Stimulated activated naive B cell treated with anti-CD40 and anti-IgM and Interleukin-4, amounts not matched to agents 10 μg/mL and 1 μg/mL and 100 μg/mL, for 72 hours (primary cell): Measurements from ENCODE around the gene RUBCNL.
A peak's percentile ranks its signal among the peaks of the same experiment; 100 is the strongest.
"Not testable (repeated sequence)": the region's sequence is repeated elsewhere in the genome, so short reads cannot be mapped to it uniquely, and the experiment has no call there.

Source experiments
- ATAC-seq, 2 donors: fragments of 150-1000 bp; cut with Tn5 transposase; replicated peaks; 2 replicates each; pipeline ENCODE4 v1.10.0; 2021; ENCODE audit warnings: moderate library complexity in 1 of 2
- DNase-seq: peaks from one replicate; pipeline ENCODE4 v3.0.0; 2021
- H3K27ac Mint-ChIP-seq: one replicate; pipeline ENCODE4 v1.8.0; 2022; ENCODE audit warnings: mild to moderate bottlenecking, mixed read lengths
- H3K27me3 Mint-ChIP-seq, 2 donors: one replicate each; pipeline ENCODE4 v1.8.0; 2022; ENCODE audit warnings: mixed read lengths in 2 of 2
- H3K36me3 Mint-ChIP-seq, 2 donors: one replicate each; pipeline ENCODE4 v1.8.0; 2022; ENCODE audit warnings: mixed read lengths in 2 of 2, mild to moderate bottlenecking in 1 of 2
- H3K4me1 Mint-ChIP-seq, 2 donors: one replicate each; pipeline ENCODE4 v1.8.0; 2022; ENCODE audit warnings: mixed read lengths in 2 of 2, mild to moderate bottlenecking in 1 of 2
- H3K4me3 Mint-ChIP-seq, 2 donors: one replicate each; pipeline ENCODE4 v1.8.0; 2022; ENCODE audit warnings: mild to moderate bottlenecking in 2 of 2, mixed read lengths in 2 of 2, moderate library complexity in 1 of 2
- H3K9me3 Mint-ChIP-seq, 2 donors: one replicate each; pipeline ENCODE4 v1.8.0; 2022; ENCODE audit warnings: mixed read lengths in 2 of 2, mild to moderate bottlenecking in 1 of 2

RUBCNL gene

GRCh38 chr13:46385946-46386345 lies 1.1 kb downstream of the RUBCNL start:
- Mint-ChIP-seq H3K4me1 (peaks cover 38 to 63% of the 10 kb centered on the region in 2 donors), H3K9me3 (peaks cover 2 to 4% of the 10 kb centered on the region in 2 donors), H3K27ac (peak overlapping the region; percentile 94), H3K4me3 (peak overlapping the region; percentile 95 to 96), H3K36me3 (peaks cover 32 to 35% of the 10 kb centered on the region in 2 donors), H3K27me3 (no peaks in the 10 kb centered on the region)
- ATAC-seq, result no peak
- DNase-seq, result no peak

GRCh38 chr13:46383383-46383782 lies 3.7 kb downstream of the RUBCNL start:
- peaks cover 30 to 56% of the 10 kb centered on the region in 2 donors for H3K4me1 Mint-ChIP-seq
- peaks cover 2 to 4% of the 10 kb centered on the region in 2 donors for H3K9me3 Mint-ChIP-seq
- ATAC-seq (peak; percentile 20 to 38), DNase-seq (no peak)
- peak overlapping the region; percentile 71 to 79 for H3K4me3 Mint-ChIP-seq
- H3K27ac Mint-ChIP-seq, result peak overlapping the region; percentile 79
- H3K36me3 Mint-ChIP-seq, result peaks cover 34 to 37% of the 10 kb centered on the region in 2 donors
- H3K27me3 Mint-ChIP-seq, result no peaks in the 10 kb centered on the region

GRCh38 chr13:46382224-46382623 lies 4.8 kb downstream of the RUBCNL start:
- peaks cover 34 to 56% of the 10 kb centered on the region in 2 donors for H3K4me1 Mint-ChIP-seq
- H3K4me3 Mint-ChIP-seq, result peak overlapping the region; percentile 3 to 18
- H3K27me3 Mint-ChIP-seq, result no peaks in the 10 kb centered on the region
- DNase-seq, result no peak
- H3K36me3 Mint-ChIP-seq, result peaks cover 36 to 44% of the 10 kb centered on the region in 2 donors
- peak overlapping the region; percentile 4 for H3K27ac Mint-ChIP-seq
- peak; percentile 35 to 38 for ATAC-seq
- H3K9me3 Mint-ChIP-seq, result peaks cover 2 to 4% of the 10 kb centered on the region in 2 donors

GRCh38 chr13:46380242-46380641 lies 6.8 kb downstream of the RUBCNL start:
- Mint-ChIP-seq H3K27me3 (no peaks in the 10 kb centered on the region), H3K4me3 (peak overlapping the region; percentile 67 to 68), H3K36me3 (peaks cover 36 to 48% of the 10 kb centered on the region in 2 donors), H3K9me3 (peaks cover 2 to 7% of the 10 kb centered on the region in 2 donors), H3K27ac (peak overlapping the region; percentile 92), H3K4me1 (peaks cover 43 to 75% of the 10 kb centered on the region in 2 donors)
- ATAC-seq (peak; percentile 50 to 53), DNase-seq (no peak)

- Mint-ChIP-seq H3K27ac (peak overlapping the region; percentile 92), H3K36me3 (peaks cover 38 to 50% of the 10 kb centered on the region in 2 donors), H3K4me1 (peaks cover 47 to 81% of the 10 kb centered on the region in 2 donors), H3K27me3 (no peaks in the 10 kb centered on the region), H3K4me3 (peak overlapping the region; percentile 67 to 68), H3K9me3 (peaks cover 5 to 7% of the 10 kb centered on the region in 2 donors)
- ATAC-seq (no peak), DNase-seq (no peak)
These were observed 7.4 kb downstream of the RUBCNL start for GRCh38 chr13:46379611-46380010.

GRCh38 chr13:46378411-46378810 lies 8.6 kb downstream of the RUBCNL start:
- H3K36me3 Mint-ChIP-seq, result peaks cover 42 to 55% of the 10 kb centered on the region in 2 donors
- H3K4me3 Mint-ChIP-seq, result peak overlapping the region; percentile 27 to 62
- H3K9me3 Mint-ChIP-seq, result peaks cover 6 to 7% of the 10 kb centered on the region in 2 donors
- no peak for DNase-seq
- peaks cover 53 to 86% of the 10 kb centered on the region in 2 donors for H3K4me1 Mint-ChIP-seq
- peak overlapping the region; percentile 97 for H3K27ac Mint-ChIP-seq
- no peak for ATAC-seq
- H3K27me3 Mint-ChIP-seq, result no peaks in the 10 kb centered on the region

GRCh38 chr13:46377554-46377953 lies 9.5 kb downstream of the RUBCNL start:
- H3K27me3 Mint-ChIP-seq, result no peaks in the 10 kb centered on the region
- H3K4me1 Mint-ChIP-seq, result peaks cover 50 to 87% of the 10 kb centered on the region in 2 donors
- H3K4me3 Mint-ChIP-seq, result peak overlapping the region; percentile 62 to 77
- peaks cover 41 to 57% of the 10 kb centered on the region in 2 donors for H3K36me3 Mint-ChIP-seq
- ATAC-seq (peak; percentile 26 to 46), DNase-seq (peak; percentile 44)
- peaks cover 3 to 4% of the 10 kb centered on the region in 2 donors for H3K9me3 Mint-ChIP-seq
- peak overlapping the region; percentile 97 for H3K27ac Mint-ChIP-seq

GRCh38 chr13:46374710-46375109 lies 12.3 kb downstream of the RUBCNL start:
- Mint-ChIP-seq H3K9me3 (peaks cover 3 to 4% of the 10 kb centered on the region in 2 donors), H3K4me1 (peaks cover 57 to 95% of the 10 kb centered on the region in 2 donors), H3K27me3 (no peaks in the 10 kb centered on the region), H3K27ac (peak overlapping the region; percentile 95), H3K4me3 (peak overlapping the region; percentile 78 to 85), H3K36me3 (peaks cover 60 to 72% of the 10 kb centered on the region in 2 donors)
- ATAC-seq (peak; percentile 77 to 79), DNase-seq (peak; percentile 51)

GRCh38 chr13:46373623-46374022 lies 13.4 kb downstream of the RUBCNL start:
- peaks cover 63 to 100% of the 10 kb centered on the region in 2 donors for H3K4me1 Mint-ChIP-seq
- peaks cover 3 to 4% of the 10 kb centered on the region in 2 donors for H3K9me3 Mint-ChIP-seq
- H3K36me3 Mint-ChIP-seq, result peaks cover 67 to 83% of the 10 kb centered on the region in 2 donors
- H3K27ac Mint-ChIP-seq, result peak overlapping the region; percentile 95
- peak overlapping the region; percentile 78 to 85 for H3K4me3 Mint-ChIP-seq
- no peak for DNase-seq
- H3K27me3 Mint-ChIP-seq, result no peaks in the 10 kb centered on the region
- ATAC-seq, result no peak

GRCh38 chr13:46372938-46373337 lies 14.1 kb downstream of the RUBCNL start:
- peak overlapping the region; percentile 78 to 85 for H3K4me3 Mint-ChIP-seq
- not testable (repeated sequence) for H3K27me3 Mint-ChIP-seq, ATAC-seq, H3K9me3 Mint-ChIP-seq, DNase-seq
- H3K27ac Mint-ChIP-seq, result peak overlapping the region; percentile 95
- H3K4me1 Mint-ChIP-seq, result peaks cover 57 to 97% of the 10 kb centered on the region in 2 donors
- H3K36me3 Mint-ChIP-seq, result peaks cover 71 to 82% of the 10 kb centered on the region in 2 donors

GRCh38 chr13:46372071-46372470 lies 15.0 kb downstream of the RUBCNL start:
- Mint-ChIP-seq H3K4me1 (peaks cover 55 to 95% of the 10 kb centered on the region in 2 donors), H3K4me3 (peak overlapping the region; percentile 81 to 82), H3K27ac (peak overlapping the region; percentile 88), H3K36me3 (peaks cover 71 to 82% of the 10 kb centered on the region in 2 donors), H3K27me3 (no peaks in the 10 kb centered on the region), H3K9me3 (peaks cover 3 to 4% of the 10 kb centered on the region in 2 donors)
- no peak for DNase-seq
- no peak for ATAC-seq

- Mint-ChIP-seq H3K36me3 (peaks cover 73 to 82% of the 10 kb centered on the region in 2 donors), H3K4me3 (peak overlapping the region; percentile 66 to 78), H3K27ac (peak overlapping the region; percentile 90), H3K9me3 (peaks cover 0 to 2% of the 10 kb centered on the region in 2 donors), H3K27me3 (no peaks in the 10 kb centered on the region), H3K4me1 (peaks cover 52 to 90% of the 10 kb centered on the region in 2 donors)
- ATAC-seq (peak; percentile 64 to 71), DNase-seq (no peak)
These were observed 17.4 kb downstream of the RUBCNL start for GRCh38 chr13:46369506-46370277.

- DNase-seq, result no peak
- Mint-ChIP-seq H3K27ac (no peak overlapping the region), H3K4me1 (peaks cover 41 to 71% of the 10 kb centered on the region in 2 donors), H3K4me3 (no peak overlapping the region), H3K36me3 (peaks cover 62 to 68% of the 10 kb centered on the region in 2 donors), H3K9me3 (no peaks in the 10 kb centered on the region), H3K27me3 (no peaks in the 10 kb centered on the region)
- ATAC-seq, result no peak
These were observed 19.3 kb downstream of the RUBCNL start for GRCh38 chr13:46367617-46368327.

GRCh38 chr13:46361276-46361934 lies 25.6 kb downstream of the RUBCNL start:
- Mint-ChIP-seq H3K4me1 (peaks cover 15 to 20% of the 10 kb centered on the region in 2 donors), H3K27me3 (no peaks in the 10 kb centered on the region), H3K36me3 (peaks cover 41 to 52% of the 10 kb centered on the region in 2 donors), H3K9me3 (no peaks in the 10 kb centered on the region), H3K4me3 (no peak overlapping the region), H3K27ac (no peak overlapping the region)
- no peak for ATAC-seq
- DNase-seq, result no peak
